K562 (cell line): Measurements from ENCODE around the gene KCNE2.

ENCODE experiments used
- BACH1 ChIP-seq: fragments of 200-800 bp; sonication (Bioruptor generic); IDR thresholded peaks from 2 replicates; pipeline ENCODE4 v1.6.1; 2016; ENCODE audit warnings: missing genetic modification characterization, missing compliant biosample characterization
- BHLHE40 ChIP-seq: IDR thresholded peaks from 2 replicates; pipeline ENCODE4 v1.6.1; 2011; ENCODE audit warnings: low read length, improper control_type of control experiment
- EZH2 ChIP-seq: IDR thresholded peaks from 2 replicates; pipeline ENCODE4 v1.6.1; 2012; ENCODE audit warnings: low read depth, mild to moderate bottlenecking, inconsistent platforms, low read length, borderline replicate concordance
- GABPB1 ChIP-seq: sonication (generic); formaldehyde crosslinking; IDR thresholded peaks from 2 replicates; pipeline ENCODE4 v1.8.0; 2022; ENCODE audit warnings: mild to moderate bottlenecking, missing genetic modification reagents
- HNRNPL ChIP-seq: fragments of 200-400 bp; formaldehyde crosslinking; IDR thresholded peaks from 2 replicates; pipeline ENCODE4 v1.6.1; 2017; ENCODE audit warnings: low read depth, mild to moderate bottlenecking, low read length
- JUNB ChIP-seq: fragments of 450-650 bp; formaldehyde crosslinking; conservative IDR thresholded peaks from 2 replicates; pipeline ENCODE4 v1.4.0; 2020; ENCODE audit warnings: mild to moderate bottlenecking
- NCOR1 ChIP-seq: fragments of 450-650 bp; IDR thresholded peaks from 2 replicates; pipeline ENCODE4 v1.6.1; 2016; ENCODE audit warnings: mild to moderate bottlenecking, moderate library complexity
- NR2C1 ChIP-seq, 2 experiments: fragments of 450-650 bp; IDR thresholded peaks; 2 replicates each; pipeline ENCODE4 v1.6.1; 2017; ENCODE audit warnings: mild to moderate bottlenecking in 2 of 2, antibody characterized with exemption in 1 of 2, inconsistent platforms in 1 of 2, missing compliant biosample characterization in 1 of 2, missing genetic modification characterization in 1 of 2
- PRPF4 ChIP-seq: fragments of 200-400 bp; formaldehyde crosslinking; IDR thresholded peaks from one replicate; pipeline ENCODE4 v1.6.1; 2017; ENCODE audit warnings: low read length, low read depth, mild to moderate bottlenecking; ENCODE audit not compliant: insufficient read depth, poor library complexity, severe bottlenecking
- RCOR1 ChIP-seq, 2 experiments: IDR thresholded peaks; 2 replicates each; pipeline ENCODE4 v1.6.1; 2012; ENCODE audit warnings: low read depth in 2 of 2, low read length in 2 of 2, borderline replicate concordance in 1 of 2, improper control_type of control experiment in 1 of 2
- SMARCA4 ChIP-seq: fragments of 450-650 bp; IDR thresholded peaks from 2 replicates; pipeline ENCODE4 v1.6.1; 2016
- ZNF263 ChIP-seq: sonication (generic); formaldehyde crosslinking; IDR thresholded peaks from 2 replicates; pipeline ENCODE4 v1.8.0; 2022; ENCODE audit warnings: mild to moderate bottlenecking, missing genetic modification reagents, borderline replicate concordance
- ZNF445 ChIP-seq: fragments of 250-450 bp; sonication (Bioruptor Pico); IDR thresholded peaks from 2 replicates; pipeline ENCODE4 v1.4.0; 2020; ENCODE audit warnings: low read depth, mild to moderate bottlenecking, moderate library complexity
- TF ChIP-seq, protein P1 (sequence below), 3 experiments: IDR thresholded peaks in 2 of 3; conservative IDR thresholded peaks in 1 of 3; 2 replicates each; pipeline ENCODE4 v1.5.1; 2011 to 2012; ENCODE audit warnings: low read length in 3 of 3, mild to moderate bottlenecking in 3 of 3, control low read depth in 2 of 3, improper control_type of control experiment in 1 of 3, inconsistent platforms in 1 of 3, low read depth in 1 of 3, mixed read lengths in 1 of 3, moderate library complexity in 1 of 3; ENCODE audit not compliant: insufficient read depth in 2 of 3

GRCh38 chr21:34337741-34338140, 26.1 kb upstream of the KCNE2 start:
- no peak for TF ChIP-seq NR2C1 (IDR thresholded peaks at IDR 0.05)
- TF ChIP-seq NR2C1 (tag; IDR thresholded peaks at IDR 0.05), result no peak
- no peak for TF ChIP-seq ZNF445
- no peak for TF ChIP-seq GABPB1 (CRISPR knock-in tag)
- no peak for TF ChIP-seq PRPF4
- no peak for TF ChIP-seq JUNB (CRISPR knock-in tag)
- TF ChIP-seq BACH1 (tag), result no peak
- TF ChIP-seq EZH2, result no peak
- TF ChIP-seq NCOR1, result no peak
- TF ChIP-seq HNRNPL, result no peak
- no peak for TF ChIP-seq RCOR1 (IDR thresholded peaks at IDR 0.05; ENCODE audit: borderline replicate concordance in 1 of 2, low read depth in 2 of 2, low read length in 2 of 2)
- TF ChIP-seq SMARCA4, result no peak
- TF ChIP-seq, protein P1, sequence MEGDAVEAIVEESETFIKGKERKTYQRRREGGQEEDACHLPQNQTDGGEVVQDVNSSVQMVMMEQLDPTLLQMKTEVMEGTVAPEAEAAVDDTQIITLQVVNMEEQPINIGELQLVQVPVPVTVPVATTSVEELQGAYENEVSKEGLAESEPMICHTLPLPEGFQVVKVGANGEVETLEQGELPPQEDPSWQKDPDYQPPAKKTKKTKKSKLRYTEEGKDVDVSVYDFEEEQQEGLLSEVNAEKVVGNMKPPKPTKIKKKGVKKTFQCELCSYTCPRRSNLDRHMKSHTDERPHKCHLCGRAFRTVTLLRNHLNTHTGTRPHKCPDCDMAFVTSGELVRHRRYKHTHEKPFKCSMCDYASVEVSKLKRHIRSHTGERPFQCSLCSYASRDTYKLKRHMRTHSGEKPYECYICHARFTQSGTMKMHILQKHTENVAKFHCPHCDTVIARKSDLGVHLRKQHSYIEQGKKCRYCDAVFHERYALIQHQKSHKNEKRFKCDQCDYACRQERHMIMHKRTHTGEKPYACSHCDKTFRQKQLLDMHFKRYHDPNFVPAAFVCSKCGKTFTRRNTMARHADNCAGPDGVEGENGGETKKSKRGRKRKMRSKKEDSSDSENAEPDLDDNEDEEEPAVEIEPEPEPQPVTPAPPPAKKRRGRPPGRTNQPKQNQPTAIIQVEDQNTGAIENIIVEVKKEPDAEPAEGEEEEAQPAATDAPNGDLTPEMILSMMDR (IDR thresholded peaks at IDR 0.05 in 2 of 3, conservative IDR thresholded peaks at IDR 0.05 in 1 of 3; ENCODE audit: insufficient read depth in 2 of 3, low read depth in 1 of 3, low read length in 3 of 3), result no peak
- no peak for TF ChIP-seq ZNF263 (CRISPR knock-in tag)
- no peak for TF ChIP-seq BHLHE40
